HG03378 (cell line): Measurements from ENCODE around the gene DGKQ.

Experiments used
- ATAC-seq: cut with Tn5 transposase; IDR thresholded peaks from one replicate; pipeline ENCODE4 v1.9.1; 2021; ENCODE audit warnings: mild to moderate bottlenecking, moderate library complexity; ENCODE audit not compliant: unreplicated experiment

Gene DGKQ

GRCh38 chr4:963276-964225 is 9.8 kb downstream of the DGKQ start:
- ATAC-seq: no peak

GRCh38 chr4:962231-963208 is 10.8 kb downstream of the DGKQ start:
- ATAC-seq: no peak

GRCh38 chr4:961351-962230 is 11.8 kb downstream of the DGKQ start:
- no peak for ATAC-seq

DNA sequence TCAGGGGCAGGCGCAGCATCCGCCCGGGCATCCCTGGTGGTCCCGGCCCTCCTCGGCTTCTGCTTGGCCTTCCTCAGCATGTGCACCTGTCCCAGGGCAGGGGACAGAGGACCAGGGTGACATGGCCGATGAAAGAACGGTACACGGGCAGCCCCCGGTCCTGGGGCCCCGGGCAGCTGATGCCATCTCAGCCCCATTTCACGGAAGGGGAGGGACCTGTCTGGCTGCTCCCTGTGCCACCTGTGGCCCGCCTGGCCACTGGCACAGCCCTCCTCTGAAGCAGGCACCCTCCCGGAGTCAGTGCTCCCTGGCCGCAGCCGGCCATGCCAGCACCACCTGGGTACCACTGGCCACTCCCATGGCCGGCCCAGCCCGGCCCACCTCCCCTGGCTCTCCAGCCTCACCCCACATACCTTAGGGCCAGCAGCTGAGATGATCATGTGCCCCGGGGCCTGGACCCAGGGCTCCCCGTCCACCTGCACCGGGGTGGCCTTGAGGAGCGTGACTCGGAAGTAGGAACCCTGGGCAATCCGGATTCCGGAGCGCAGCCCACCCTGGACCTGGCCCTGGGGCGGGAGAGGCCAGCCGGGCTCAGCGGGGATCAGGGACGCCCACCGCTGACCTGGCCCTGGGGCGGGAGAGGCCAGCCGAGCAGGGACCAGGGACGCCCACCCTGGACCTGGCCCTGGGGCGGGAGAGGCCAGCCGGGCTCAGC is 12.6 kb downstream of the DGKQ start:
- ATAC-seq: no peak

- no peak for ATAC-seq
Measured at GRCh38 chr4:960140-960635, 13.2 kb downstream of the DGKQ start.

GRCh38 chr4:959338-960139 is 13.8 kb downstream of the DGKQ start:
- ATAC-seq: no peak

GRCh38 chr4:958696-959337 is 14.6 kb downstream of the DGKQ start:
- no peak for ATAC-seq

GRCh38 chr4:958314-958665 is 15.1 kb downstream of the DGKQ start:
- no peak for ATAC-seq

- no peak for ATAC-seq
Measured at GRCh38 chr4:957581-958313, 15.6 kb downstream of the DGKQ start.

GRCh38 chr4:957231-957580 is 16.2 kb downstream of the DGKQ start:
- no peak for ATAC-seq

GRCh38 chr4:956531-957230 is 16.7 kb downstream of the DGKQ start:
- ATAC-seq: no peak

- ATAC-seq: no peak
Measured at GRCh38 chr4:955931-956381, 17.4 kb downstream of the DGKQ start.

DNA sequence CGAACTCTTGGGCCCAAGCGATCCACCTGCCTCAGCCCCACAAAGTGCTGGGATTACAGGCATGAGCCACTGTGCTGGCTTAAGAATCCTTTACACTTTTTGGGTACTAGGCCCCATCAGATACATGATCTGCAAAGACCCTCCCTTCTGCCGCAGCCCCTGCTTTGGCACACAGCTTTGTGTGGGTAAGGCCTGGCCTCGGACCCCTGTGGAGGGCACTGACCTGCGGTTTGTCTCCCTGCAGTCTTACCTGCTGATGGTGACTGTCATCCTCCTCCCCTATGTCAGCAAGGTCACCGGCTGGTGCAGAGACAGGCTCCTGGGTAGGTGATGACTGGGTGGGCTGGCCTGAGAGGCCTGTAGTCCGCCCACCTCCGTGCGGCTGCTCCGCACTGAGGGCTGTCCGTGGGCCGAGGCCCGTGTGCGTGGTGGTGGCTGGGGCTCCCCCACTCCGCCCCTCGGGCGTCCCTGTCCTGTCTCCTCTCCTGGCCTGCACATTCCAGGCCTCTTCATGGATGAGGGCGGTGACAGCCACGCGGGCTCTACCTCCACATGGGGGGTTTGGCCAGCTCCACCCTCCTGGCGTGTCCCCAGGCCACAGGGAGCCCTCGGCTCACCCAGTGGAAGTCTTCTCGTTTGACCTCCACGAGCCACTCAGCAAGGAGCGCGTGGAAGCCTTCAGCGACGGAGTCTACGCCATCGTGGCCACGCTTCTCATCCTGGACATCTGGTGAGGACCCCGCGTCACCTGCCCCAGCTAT is 18.0 kb downstream of the DGKQ start:
- ATAC-seq: no peak

DNA sequence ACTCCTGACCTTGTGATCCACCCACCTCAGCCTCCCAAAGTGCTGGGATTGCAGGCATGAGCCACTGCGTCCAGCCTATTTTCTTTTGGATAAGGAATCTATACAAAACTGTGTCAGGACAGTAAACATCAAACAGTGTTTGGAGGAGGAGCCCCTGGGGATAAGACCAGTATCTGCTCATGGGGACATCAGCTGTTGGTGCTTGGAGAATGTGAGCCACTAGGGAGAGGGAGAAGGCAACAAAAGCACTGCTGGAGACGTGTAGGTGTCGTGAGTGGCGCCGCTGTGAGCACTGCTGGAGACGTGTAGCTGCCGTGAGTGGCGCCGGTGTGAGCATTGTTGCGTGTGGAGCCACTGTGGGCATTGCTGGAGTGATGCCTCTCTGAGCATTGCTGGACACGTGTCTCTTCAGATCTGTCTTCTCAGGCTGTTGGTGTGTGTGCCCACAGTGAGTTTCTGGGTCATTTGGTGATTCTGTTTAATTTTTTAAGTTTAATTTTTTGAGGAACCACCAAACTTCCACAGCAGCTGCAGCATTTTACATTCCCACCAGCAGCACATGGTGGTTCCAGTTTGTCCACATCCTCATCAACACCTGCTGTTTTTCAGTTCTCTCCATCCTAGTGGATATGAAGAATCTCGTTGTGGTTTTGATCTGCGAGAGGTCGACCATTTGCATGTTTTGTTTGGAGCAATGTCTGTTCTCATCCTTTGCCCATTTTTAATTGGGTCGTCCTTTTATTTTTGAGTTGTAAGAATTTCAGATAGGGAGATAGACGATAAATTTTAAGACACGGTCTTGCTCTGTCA is 19.0 kb downstream of the DGKQ start:
- ATAC-seq: no peak

GRCh38 chr4:953574-953915 is 19.8 kb downstream of the DGKQ start:
- ATAC-seq: no peak
